GM21390 (cell line): ENCODE results near the gene PTPRQ.
"Not testable (repeated sequence)": the region's sequence is repeated elsewhere in the genome, so short reads cannot be mapped to it uniquely, and the experiment has no call there.

Experiments
- ATAC-seq: cut with Tn5 transposase; IDR thresholded peaks from one replicate; pipeline ENCODE4 v1.9.1; 2021; ENCODE audit not compliant: unreplicated experiment

The PTPRQ gene

DNA sequence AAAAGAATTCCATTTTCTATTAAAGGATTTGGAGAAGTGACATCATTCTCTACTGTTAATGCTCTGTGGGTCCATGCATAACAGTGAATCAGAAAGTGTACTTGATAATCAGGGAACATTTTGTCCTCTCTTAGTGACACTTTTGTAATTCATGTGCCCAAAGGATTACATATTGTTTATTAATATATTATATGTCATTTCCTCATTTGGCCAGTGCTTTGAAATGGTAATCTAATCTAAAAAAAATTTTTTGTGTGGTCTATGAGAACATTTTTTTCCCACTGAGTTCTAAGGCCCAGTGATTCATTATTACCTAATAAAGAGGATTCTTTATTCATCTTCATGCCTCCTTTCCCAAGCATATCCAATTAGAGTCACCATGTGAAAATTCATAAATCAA is 183.7 kb downstream of the PTPRQ start:
- no peak for ATAC-seq

DNA sequence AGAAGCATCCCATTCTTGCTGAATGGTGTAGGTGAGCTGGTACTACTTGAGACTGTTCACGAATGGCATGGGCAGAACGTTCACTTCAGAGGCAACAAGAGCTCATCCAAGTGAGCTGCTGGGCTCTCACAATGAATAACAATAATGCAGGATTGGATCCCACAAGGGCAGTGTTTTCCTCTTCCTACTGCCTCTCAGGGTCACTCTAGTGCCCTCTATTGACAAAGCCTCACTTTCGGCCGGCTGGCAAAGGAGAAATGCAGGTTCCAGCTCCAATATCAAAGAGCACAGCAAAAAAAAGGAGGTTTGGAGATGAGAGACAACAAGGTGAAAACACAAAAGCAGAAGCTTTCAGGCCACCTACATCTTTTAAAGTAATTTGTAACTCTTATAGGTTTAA is 188.8 kb downstream of the PTPRQ start:
- no peak for ATAC-seq

DNA sequence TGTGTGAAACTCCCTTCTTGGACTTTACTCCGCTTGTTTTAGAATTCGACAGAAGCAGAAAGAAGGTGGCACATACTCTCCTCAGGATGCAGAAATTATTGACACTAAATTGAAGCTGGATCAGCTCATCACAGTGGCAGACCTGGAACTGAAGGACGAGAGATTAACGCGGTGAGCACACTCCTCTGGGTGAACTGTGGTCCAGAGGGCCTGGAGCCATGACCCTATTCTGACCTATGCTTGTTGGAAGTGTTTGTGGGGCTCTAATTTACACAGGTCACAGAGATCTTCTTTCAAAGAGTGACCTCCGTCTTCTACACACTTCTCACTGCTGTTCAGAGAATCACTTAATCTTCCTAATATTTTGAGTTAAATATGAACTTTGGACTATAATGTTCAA is 190.9 kb downstream of the PTPRQ start:
- ATAC-seq = no peak

DNA sequence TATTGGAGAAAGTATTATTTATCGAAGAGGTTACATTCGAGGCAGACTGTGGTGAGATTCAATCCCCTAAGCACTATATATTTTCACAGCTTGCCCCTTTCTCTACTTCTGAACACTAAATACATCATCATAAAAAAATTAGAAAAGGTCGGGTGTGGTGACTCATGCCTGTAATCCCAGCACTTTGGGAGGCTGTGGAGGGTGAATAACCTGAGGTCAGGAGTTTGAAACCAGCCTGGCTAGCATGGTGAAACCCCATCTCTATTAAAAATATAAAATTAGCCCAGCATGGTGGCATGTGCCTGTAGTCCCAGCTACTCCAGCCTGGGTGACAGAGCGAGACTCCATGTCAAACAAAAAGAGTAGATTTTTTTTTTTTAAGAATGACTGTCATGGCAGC is 192.8 kb downstream of the PTPRQ start:
- no peak for ATAC-seq

DNA sequence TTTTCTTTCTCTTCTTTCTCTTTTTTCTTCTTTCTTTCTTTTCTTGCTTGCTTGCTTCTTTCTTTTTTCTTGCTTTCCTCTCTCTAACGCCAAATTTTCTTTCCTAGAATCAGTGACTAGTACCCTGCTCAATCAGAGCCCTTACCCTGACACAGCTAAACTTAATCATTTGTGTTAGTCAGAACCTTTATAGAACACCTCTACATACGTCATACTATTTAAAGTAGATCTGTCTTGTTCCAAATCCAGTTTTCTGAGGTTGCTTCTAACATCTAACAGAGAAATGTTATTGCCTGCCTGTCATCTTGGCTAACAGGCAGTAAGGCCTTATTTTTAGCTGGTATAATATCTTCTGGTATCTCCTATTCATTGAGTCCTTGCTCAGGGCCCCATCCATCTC is 197.9 kb downstream of the PTPRQ start:
- no peak for ATAC-seq

DNA sequence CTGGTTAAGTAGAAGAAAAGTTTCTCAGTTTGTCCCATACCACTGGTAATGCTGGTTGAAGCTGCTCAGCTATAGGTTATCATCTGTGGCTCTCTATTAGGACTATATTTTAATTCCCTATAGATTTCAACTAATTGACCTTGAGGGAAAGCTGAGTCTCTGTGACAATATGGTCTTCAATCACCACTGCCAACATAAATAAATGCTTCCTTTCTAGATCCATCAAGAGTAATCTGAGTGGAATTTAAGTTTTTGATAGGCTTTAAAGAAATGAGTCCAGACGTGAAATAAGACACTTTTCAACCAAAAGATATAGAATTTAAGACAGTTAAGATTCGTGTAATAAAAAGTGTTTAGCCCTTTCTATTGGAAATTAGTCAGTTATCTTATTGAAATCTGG is 199.9 kb downstream of the PTPRQ start:
- ATAC-seq = no peak

DNA sequence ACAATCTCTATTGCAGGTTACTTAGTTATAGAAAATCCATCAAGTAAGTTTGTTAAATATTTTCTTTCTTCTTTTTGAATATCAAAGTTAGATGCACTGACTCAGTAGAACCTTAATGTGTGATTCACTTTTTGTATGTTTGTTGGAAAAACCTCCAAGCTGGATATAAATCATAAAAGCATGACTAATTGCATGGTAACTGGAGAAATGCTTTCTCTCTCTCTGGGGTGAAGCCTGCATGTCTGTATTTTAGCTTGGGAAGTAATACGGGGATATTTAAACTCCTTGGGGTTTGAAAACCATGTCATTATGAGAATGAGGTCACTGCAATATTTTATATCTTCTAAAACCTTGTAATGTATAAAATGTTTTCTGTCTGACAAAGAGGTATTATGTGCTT is 204.8 kb downstream of the PTPRQ start:
- ATAC-seq = no peak

DNA sequence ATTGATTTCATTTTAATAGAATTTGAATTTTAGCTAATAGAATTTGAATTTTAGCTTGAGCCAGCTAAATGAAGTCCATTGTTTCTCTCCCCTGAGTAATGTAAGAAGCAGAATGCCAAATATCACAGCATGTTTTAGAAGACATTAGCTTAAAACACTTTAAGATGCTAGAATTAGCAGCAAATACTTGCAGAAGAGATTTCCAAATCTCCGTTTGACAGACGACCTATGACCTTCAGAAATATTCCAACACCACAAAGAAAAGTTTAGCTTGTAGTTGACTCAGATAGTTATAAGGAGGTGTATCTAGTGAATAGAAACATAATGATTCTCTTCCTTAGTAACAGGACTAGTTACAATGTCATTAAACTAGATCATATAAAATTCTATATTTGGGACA is 211.7 kb downstream of the PTPRQ start:
- no peak for ATAC-seq

DNA sequence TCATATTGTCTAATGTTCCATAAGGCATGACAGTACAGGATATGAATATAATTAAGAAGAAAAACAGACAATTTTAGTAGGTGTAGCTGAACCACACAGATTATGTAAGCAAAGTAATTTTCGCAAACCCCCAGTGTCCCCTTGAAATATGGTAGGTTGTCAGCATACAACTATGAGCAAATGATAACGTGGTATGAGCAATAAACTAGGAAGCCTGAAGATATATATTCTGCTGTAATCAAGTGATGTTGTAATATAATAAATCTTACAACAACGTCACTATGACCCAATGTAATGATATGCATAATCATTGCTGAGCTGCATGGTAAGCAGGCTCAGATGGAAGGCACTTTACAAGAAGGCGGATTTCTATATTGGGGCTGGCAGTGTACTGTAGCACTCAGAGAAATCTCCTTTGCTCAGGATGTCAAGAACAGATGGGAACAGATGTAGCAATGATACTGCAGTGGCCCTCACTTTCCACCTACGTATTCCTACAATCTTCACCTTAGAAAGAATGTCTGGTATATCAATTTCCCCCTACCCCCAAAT is 215.6 kb downstream of the PTPRQ start:
- ATAC-seq = no peak

DNA sequence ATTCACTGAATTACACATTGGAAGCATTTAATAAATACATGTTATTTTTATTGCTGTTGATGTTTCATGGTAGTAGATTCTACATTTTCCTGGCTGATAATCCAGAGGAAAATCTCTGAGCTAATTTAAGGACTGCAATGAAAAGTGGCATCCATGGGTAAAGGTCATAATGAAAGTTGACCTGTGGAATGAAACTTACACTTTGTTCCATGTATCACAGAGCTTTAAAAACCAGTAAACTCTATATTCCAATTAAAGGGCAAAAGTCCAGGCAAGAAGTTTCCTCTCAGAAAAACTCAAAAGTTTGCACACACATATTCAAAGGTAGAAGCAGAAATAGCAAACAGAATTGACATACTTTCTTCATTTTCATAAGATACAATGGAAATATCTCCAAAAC is 218.6 kb downstream of the PTPRQ start:
- no peak for ATAC-seq

DNA sequence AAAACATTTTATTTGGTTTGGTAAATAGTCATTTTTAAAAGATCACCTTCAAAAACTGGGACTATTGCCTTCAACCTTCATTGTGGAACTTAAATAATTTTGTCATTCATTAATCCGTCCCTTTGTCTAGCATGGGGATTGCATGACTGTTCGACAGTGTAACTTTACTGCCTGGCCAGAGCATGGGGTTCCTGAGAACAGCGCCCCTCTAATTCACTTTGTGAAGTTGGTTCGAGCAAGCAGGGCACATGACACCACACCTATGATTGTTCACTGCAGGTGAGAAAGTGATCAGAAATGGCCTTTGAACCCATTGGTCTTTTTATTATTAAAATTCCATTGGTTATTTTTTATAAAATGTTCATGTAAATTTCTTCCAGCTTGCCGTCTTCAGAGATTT is 226.2 kb downstream of the PTPRQ start:
- no peak for ATAC-seq

DNA sequence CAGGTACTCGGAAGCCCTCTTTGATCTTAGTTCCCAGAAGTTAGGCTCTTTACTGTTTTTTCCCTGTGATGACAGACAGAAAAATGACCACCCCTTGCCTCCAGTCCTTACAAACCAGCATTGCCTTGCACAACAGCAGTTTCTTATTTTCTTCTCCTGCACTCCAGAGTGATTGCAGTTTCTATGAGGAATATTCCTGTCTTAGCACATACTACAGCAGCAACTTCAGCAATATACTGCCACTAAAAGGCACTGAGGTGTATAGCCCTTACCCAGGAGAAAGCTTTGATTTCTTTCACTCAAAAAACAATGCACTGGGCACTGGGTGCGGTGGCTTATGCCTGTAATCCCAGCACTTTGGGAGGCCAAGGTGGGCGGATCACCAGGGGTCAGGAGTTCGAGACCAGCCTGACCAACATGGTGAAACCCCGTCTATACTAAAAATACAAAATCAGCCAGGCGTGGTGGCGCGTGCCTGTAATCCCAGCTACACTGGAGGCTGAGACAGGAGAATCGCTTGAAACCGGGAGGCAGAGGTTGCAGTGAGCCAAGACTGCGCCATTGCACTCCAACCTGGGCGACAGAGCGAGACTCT is 232.1 kb downstream of the PTPRQ start:
- ATAC-seq = not testable (repeated sequence)

DNA sequence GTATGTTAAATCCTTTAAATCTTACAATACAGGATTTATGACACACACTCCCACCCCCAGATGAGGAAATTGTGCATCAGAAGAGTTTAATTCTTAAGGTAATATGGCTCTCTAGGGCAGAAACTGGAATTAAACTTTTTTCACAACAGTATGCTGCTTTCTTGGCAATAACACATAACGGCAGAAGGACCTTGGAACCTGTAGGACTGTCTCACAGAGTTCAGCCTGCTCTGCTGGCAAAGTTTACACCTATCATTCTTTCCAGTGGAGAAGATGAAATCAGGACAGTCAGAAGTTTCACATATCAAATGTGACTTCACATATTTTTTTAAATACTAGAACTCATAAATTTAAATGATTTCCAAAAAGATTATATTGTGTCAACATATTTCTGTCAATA is 232.8 kb downstream of the PTPRQ start:
- no peak for ATAC-seq

DNA sequence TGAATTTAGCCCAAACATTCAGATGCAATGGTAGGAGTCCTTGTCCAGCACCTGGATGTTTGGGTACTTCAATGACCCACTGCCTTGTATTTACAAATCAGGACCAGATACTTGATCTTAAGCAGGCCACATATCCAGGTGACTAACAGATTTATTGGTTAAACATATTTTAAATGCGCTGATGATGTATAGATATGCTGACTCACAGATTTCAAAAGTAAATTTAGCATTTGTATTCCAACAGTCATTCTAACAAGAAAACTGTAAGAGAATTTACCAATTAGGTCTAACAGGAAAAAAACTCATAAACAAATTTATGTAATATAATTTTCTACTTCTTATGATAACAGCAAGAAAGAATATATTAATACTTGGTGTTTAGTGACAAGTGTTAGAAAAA is 234.0 kb downstream of the PTPRQ start:
- ATAC-seq = no peak

DNA sequence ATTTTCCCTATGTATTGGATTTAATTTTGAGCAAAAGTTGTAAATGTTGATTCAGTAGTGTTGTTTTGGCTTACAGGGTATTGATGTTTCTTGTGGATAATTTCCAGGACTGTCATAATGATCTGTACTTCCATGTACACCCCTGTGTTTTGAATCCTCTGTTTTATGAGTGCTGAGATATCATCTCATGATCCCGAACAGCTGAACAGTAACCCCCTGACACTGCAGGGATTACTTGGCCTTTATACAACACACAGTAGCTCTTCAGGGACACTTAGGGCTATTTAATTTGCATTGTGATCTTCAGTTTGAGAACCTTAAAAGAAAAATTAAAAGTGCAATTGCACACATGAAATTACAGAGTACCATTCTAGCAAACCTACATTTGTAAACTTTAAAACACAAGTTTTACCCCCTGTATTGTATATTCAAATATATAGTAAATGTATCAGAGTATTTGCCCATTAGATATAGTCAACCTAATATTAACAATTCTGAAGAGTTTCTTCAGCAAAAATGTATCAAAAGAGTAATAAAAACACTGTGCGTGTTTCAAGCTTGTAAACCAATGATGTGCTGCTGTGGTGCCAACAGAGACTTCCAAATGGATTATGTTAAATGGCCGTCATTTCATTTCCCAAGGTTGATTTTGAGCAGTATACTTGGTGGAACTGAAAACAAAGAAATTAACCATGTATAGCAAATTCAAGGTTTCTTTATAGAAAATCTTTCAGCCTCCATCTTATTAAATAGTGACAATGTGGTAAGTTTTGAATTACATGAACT is 235.5 kb downstream of the PTPRQ start:
- no peak for ATAC-seq

DNA sequence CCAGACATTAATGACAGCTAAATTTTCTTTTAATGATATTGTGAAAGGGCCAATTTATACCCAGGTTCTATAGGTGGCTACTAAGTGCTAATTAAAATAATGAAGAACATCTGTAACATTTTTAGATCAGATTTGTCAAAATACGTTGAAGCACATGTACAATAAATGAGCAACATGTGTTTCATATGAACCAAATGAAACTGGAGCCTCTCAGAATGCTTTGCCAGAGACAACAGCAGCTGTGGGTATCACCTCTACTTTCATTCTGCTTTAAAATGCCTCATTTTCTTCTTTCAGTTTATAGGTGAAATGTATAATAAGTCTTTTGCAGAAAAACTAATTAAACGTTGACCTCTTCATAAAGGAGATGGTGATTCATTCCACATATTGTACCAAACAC is 237.3 kb downstream of the PTPRQ start:
- peak; percentile 95 for ATAC-seq

DNA sequence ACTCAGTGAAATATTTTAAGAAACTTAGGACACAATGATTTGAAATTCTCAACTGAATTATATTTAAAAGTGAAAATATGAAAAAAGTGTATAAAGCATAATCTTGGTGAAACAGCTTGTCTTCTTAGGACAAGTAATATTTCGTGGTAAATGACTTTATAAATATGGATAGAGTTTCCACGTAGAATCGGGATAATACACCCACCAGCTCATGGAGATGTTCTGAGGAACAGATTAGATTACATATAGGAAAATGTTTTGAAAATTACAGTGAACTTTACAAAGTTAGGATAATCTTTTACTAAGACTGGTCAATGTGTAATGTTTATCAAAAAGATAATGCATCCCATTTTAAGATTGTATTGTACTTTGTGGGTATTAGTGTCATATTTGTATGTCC is 237.8 kb downstream of the PTPRQ start:
- no peak for ATAC-seq

DNA sequence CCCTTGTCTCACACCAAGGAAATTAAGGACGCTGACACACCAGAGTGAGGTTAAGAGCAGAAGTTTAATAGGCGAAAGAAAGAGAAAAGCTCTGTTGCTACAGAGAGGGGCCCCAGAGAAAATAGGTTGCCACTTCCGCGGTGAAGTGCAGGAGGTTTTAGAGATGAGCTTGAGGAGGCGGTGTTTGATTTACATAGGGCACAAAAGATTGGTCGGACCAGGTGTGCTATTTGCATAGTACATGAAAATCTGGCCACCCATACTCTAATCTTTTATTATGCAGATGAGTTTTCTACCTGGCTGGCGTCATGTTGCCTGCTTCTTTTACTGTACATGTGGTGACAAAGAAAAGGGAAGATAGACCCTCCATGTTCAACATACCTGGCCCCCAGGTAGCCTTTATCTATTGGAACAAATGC is 240.1 kb downstream of the PTPRQ start:
- no peak for ATAC-seq

DNA sequence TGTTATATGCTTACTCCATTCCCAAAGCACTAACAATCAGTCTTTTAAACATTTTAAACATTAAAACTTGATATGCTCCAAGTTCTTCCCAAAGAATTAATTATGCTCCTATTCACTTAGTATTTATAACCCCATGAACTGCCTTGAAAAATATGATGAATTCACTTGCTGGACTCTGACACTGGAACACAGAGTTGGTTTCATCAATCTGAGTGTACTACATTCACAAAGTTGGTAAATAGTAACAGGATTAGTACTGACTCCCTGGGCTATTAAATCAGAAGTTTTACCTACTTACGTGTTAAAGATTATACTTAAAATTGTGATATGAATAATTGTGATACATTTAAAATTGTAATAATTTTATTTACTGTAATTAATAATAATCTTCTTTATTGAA is 246.1 kb downstream of the PTPRQ start:
- no peak for ATAC-seq

DNA sequence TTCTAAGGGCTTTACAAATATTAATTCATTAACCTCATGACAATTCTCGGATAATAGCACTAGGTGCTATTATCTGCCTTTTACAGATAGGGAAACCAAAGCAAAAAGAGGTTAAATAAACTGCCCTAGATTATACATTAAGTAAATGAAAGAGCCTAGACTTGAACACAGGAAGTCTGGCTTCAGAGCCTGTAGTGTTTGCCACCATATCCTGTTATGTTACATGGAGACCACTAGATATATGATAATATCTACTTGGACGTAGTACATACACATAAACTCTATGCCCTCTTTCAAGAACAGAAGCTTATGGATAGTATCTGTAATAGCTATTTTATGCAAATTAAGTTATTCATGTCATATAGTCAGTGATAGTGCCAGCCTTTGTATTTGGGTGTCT is 246.5 kb downstream of the PTPRQ start:
- no peak for ATAC-seq

DNA sequence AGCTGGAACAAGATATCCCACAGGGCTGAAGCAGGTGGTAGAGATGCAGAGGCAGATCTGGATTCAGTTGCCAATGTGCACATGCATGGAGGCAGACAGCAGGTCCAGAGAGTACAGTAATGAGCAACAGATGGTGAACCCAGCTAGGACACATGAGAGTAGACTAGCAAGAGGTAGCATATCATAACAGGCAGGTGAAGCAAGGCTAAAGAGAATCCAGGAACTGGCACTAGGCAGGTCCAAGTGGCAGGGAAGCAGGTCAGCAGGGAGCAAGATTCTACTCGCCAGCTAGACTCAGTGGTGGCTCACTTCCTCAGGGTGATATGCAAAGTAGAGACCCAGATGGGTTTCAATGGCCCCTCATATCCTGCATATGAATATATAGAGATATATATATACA is 248.1 kb downstream of the PTPRQ start:
- peak; percentile 63 for ATAC-seq

DNA sequence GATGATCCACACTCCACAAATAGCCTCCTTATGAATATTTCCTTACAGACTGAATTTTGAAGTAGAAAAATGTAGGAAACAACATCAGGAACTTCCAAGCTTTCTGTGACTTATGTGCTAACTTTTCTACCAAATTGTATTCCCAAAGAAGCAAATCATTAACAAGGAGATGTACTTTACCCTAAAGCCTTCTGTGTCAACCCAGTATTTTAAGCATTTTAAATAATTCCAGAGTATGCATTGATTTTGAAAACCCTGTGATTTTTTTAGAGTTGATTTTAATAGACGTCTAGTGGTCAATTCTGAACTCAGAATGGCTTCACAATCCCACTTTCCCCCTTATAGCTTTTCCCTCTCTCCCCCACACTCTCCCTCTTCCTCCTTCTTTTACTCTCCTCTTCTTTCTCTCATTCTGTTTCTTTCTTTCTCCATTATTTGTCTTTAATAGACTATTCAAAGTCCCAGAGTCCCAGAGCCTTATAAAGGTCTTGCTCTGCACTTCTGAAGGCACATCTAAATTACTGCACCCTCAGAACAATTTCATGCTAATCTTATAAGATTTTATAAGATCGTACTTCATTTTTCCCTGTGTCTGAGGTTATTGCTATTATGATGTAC is 253.3 kb downstream of the PTPRQ start:
- ATAC-seq = no peak
